ENCODE results near the gene DOCK8.

DOCK8 gene

DNA sequence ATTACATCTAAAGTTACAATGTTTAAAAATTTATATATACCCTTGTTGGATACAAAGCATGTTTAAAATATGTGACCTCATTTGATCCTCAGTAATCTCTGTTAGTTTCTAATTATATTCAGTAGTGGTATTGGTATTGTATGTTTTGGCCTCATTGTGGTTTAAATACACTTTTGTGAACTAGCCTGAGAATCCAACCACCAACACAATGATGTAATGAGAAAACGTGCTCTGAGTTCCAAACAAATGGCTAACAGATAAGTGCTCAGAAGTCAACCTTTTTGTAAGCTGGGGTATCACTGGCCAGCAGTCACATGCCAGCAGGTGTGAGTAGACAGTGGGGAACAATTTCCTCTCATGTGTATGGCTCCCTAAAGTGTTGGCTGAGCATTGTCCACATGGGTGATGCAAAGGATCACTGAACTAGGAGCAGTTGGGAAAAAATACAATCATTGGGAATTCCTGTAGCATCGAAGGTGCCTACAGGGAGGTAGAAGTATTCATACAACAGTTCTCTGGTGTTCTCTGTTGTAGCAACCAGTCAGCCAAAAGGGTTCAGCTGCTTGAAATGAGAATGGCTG, 56.1 kb downstream of the DOCK8 start:
- DNase-seq: no peak

DNA sequence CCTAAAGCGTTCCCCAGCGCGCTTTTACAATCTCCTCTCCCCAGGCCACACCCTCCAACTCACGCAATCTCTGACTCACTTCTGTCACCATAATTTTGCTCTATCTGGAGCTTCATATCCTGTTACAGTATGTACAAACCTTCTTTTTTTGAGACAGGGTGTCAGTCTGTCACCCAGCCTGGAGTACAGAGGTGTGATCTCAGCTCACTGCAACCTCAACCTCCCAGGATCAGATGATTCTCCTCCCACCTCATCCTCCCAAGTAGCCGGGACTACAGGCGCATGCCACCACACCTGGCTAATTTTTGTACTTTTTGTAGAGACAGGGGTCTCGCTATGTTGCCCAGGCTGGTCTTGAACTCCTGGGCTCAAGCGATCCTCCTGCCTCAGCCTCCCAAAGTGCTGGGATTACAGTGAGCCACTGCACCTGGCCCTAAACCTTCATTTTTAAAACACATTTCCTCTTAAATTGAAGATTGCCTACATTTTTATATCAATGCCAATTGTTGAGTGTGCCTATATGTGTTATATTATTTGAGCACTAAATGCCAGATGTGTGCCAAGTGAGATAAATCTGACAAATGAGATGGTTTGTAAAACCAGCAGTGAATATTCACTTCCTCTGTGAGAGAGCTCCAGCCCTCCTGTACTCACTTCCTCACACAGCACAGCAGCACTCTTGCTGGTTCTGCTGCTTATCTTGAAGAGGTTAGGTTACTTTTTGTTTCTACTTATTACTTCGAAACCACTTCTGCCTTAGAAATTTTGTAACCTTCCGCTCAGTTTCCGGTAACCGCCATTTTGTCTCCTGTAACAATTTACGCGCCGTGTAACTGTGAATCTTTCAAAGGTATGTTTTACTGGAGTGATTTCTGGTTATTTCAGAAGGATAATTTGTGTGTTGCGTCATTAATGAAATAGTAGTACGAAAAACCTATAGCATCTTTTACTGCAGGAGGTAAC, 57.9 kb downstream of the DOCK8 start:
- peak; percentile 18 to 40 (median 30) for DNase-seq

DNA sequence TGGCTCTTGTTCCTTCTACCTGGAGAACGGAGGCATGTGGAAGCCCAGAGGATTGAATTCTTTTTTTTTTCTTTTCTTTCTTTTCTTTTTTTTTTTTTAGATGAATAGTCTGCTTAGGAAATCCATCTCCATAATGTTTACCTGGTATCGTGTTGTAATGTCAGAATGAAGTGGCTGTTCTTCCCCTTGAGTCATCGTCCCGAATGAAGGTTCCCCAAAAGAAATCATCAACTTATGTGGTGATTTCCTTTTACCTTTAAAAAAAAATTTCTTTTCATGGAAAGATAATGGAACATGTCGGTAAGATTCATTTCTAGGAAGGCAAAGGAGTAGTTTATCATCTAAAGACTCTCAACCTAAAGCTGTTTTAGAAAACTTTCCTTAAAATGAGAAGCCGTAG, 59.7 kb downstream of the DOCK8 start:
- no peak for DNase-seq

DNA sequence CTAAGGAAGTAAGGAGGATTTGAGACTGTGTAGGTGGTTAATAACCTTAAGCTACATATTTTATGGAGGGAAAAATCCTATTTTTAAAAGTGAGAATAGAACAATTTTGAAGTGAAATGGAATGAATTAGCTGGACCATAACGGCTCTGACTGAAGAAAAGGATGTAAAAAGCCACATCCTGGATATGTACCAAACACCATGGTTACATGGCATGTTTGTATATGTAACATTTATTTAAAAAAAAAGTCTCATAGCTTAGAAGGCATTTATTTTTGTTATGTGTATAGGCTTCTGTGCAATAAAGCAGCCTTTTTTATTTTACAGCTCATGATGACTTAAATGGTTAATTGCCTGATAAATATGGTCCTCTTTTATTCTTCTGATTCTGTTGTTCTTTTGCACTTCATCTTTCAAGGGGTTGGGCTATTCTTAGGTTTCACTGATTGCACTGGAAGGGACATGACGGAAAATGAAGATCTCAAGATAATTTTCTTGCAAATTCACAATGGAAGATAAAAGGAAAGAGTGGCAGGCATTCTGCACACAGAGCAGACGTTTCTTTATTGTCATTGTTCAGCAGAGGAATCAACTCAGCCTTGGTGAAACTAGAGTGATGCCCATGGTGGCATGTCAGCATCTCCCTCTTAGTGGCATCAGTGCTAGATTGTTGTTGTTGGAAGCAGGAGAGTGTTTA, 63.1 kb downstream of the DOCK8 start:
- DNase-seq: no peak

DNA sequence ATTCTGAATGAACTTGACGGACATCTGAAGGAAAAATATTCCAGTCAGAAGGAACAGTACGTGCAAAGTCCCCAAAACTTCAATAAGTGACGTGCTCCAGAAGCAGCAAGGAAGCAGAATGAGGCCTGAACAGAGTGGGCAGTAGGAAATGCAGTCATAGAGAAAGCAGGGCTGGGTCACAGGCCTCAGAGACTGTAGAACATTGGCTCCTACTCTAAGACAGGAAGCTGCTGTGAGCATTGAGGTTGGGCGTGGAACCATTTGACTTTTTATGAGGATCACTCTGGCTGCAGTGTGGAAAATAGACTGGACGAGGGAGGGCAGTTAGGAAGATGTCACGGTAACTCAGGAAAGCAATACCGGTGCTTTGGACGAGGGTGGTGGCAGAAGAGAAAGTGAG, 64.0 kb downstream of the DOCK8 start:
- DNase-seq: no peak

DNA sequence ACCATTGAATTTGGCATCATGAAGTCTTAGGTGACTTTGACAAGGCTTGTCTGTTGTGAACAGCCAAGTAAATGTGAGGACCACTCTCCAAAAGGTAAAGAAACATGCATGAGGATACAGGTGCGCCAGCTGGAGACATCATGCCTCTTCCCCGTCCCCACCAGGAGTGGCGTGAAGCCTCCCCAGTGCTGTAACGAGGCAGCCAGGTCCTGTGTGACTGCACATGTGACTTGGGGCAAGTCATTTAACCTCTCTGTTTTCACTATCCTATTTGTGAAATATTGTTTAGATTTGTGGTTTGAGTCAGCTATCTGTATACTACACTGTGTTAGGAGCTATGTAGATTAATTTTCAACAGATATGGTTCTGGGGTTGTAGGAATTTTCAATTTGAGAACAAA, 65.0 kb downstream of the DOCK8 start:
- DNase-seq: no peak

DNA sequence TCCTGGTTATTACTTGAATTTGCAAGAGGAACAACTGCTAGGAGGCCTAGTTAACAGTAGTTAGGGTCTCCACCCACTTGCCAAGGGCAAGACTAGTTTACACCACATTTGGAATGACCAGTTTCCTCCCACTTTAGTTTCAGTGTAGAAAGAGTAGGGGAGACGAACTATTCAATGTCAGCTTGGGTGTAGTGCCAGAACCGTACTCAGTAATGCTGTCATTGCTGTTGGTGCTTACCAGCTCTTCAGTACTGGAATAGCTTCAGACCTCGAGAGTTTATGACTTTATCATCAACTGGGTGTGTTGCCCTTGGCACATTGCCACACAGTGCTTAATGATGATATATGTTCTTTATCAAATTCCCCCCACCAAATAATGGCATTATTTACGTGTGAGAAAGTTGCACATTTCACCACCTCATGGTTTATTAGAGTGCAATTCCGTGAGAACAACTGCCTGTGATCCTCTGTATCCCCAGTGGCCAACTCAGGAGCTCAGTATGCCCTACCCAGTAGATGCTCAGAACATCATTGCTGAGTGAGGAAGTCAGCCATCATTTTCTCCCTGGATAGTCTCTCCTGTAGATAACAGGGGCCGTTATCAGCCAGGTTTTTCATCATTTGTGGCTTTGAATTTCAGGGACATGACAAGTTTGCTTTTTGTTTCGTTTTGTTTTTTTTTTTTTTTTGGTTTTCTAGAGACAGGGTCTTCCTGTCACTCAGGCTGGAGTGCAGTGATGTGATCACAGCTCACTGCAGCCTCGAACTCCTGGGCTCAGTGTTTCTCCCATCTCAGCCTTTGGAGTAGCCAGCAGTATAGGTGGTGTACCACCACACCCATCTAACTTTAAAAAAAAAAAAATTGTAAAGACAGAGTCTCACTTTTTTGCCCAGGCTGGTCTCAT, 67.3 kb downstream of the DOCK8 start:
- DNase-seq: no peak

DNA sequence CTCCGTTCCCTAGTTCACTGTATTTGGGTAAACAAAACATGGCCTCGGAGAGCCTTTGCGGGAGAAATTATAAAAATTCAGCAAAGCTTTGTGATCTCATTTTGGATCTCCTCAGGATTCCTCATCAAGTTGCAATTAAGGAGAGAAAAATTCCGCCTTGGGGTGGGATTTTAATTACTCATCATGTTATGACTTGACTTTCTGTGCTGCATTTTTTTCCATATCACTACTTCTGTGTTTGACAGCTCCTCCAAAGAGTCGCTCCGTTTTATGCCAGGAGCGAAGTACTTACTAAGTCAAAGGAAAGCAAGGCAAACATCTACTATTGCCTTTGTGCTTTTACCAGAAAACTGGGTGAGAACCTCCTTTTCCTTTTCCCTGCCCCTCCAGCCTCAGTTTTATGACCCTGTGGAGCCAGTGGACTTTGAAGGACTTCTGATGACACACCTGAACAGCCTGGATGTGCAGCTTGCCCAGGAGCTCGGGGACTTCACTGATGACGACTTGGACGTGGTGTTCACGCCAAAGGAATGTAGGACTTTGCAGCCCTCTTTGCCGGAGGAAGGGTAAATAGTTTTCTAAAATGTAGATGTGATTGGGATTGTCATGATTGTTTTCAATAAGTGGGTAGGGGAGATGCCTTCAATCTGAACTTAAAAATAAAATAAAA, 71.5 kb downstream of the DOCK8 start:
- DNase-seq: no peak

DNA sequence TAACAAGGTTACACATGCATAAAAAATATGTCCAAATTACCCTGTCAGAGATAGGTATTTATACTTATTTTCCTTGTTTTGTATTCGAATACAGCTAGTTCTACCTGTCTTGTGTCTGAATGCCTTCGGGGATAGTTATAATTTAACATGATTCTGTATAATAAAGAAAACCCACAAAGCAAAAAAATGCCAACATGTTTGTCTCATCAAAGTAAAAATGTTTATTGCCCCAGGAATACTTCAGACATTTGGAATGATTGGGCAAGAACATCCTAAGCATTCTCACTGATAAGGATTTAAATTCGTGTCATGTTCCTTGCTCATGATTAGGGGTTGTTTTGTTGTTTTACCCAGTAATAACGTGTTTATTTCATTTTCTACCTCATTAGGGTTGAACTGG, 74.5 kb downstream of the DOCK8 start:
- DNase-seq: no peak

DNA sequence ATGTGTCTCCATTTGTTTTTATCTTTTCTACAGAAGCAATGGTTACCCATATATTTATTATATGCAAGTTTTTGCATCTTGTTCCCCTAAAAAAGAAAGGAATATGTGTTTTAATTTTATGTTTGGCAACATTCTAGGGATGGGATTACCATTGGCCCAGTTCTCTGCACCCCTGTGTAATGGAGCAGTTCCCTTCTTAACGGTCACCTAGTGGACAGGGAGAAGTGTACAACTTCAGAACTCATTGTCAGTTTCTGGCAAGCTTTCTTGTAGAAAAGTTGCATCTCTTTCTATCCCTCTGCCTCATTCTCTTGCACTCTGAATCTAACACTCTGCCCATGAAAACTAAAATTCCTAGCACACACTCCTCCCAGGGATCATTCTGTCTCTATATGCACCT, 78.2 kb downstream of the DOCK8 start:
- DNase-seq: no peak

DNA sequence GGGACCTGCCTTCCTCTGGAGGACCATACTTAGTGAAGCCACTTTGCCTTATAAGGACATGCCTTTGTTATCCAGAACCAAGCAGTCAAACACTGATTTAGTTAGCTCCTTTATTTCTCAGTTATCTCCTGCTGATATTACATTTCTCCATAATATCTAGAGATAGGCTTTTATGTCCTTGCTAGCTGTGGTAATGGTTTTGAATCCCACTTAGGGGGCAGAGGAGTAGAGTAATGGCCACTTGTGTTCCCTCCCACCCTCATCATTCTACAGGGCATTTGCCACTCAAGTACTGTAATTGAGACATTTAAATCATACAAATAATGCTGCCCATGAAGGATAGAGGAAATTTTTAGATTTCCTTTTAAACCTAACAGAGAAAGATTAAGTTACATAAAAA, 80.9 kb downstream of the DOCK8 start:
- DNase-seq: no peak

DNA sequence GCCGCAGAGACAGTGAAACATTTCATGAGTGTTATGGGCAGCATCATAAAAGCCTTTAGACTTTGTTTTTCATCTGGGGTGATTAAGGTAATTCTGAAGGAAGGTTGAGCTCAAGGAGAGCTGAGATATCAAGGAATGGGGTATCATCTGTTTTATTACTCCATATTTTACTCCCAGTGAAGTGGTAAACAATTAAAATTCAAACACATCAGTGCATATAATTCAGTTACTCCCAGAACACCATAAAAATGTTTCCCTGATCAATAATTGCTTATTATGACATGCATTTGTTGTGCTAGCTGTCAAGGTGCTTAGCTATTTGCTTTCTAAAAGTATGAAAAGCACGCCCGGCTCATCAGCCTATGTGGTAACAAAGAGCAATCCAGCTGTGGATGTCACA, 81.7 kb downstream of the DOCK8 start:
- no peak for DNase-seq

DNA sequence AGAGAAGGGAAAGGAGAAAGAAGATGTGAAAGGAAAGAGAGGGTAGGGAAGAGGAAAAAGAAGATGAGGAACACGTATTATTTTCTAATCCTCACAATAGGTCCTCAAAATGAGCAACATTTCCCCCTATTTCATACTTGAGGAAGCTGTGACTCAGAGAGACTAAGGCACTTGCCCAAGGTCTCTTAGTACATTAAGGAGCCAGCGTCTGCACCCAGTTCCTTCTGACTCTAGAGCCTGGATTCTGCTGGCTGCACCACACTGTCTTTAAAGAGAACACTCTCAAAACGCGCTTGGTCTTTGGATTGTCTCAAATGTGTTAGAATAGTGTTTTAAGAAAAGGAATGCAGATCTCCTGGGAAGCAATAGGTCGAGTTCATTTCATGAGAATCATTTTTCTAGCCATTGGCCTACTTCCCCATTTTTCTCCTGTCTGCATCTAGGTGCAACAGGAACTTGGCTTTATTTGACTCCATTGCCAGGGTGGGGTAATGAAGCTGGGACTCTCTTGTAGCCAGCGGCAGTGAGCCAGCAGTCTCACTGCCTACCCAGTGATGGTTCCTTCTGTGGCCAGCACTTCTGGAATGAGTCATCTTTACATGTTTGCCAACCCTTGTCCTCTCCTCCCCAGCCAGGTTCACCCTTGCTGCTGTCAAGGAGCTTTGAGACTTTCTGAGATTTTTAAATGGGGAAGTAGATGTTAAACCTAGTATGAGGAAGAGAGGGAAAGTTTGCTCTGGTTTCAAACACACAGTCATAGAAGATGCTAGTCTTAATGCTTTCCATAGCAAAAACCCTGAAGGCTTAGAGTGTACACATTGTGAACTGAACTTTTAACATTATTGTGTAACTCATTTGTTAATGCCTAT, 82.7 kb downstream of the DOCK8 start:
- DNase-seq: no peak

DNA sequence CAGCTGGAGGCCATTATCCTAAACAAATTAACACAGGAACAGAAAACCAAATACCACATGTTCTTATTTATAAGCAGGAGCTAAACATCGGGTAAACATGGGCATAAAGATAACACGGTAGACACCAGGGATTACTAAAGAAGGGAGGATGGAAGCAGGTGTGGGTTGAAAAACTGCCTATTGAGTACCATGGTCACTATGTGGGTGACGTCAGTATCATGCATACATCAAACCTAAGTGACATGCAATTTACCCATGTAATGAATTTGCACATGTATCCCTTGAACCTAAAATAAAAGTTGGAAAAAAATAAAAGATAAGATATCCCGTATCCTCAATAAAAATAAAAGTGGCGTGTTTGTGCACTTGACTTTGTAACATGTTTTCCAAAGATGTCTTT, 88.8 kb downstream of the DOCK8 start:
- DNase-seq: no peak

DNA sequence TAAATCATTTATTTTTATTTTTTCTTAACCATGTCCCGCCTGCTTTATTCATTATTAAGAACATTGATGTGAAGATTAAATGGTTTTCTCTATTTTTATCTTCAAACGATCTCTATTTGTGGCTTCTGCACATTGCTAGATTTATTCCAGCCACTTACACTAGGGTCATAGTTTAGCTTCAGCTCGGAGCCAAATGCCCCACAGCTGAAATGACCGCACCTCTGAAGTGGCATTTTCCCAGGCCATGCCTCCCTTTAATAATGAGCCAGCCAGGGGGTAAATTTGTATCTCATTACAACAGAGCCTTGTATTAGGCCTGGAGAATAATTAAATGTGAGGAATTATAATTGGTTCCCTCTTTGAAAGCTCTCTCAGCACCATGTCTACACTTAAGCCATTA, 89.4 kb downstream of the DOCK8 start:
- no peak for DNase-seq

DNA sequence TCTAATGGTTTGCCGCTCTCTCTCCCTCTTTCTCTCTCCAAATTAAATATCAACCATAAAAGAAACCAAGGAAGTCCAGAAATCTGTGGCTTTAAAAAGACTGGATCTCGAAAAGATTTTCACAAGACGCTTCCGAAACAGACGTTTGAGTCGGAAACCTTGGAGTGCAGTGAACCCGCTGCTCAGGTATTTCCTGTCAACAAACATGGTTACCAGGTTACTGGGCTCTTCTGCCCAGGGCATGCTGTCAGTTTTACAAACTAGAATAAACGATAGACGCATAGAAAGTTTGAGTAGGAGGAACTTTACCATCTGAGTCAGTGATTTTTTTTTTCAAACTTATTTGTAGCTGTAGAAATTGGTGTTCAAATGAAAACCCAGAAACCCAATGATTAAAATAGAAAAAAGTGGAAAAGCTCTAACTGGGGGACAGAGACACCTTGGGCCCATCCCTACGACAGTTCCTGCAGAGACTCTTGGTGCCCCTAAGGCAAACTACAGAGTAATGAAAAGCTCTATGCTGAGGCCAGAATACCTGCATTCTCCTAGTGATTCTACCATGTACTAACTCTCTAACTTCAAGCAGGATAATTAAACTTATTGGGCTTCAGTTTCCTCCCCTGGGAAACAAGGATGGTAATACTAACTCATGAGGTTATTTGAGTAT, 90.0 kb downstream of the DOCK8 start:
- no peak for DNase-seq

DNA sequence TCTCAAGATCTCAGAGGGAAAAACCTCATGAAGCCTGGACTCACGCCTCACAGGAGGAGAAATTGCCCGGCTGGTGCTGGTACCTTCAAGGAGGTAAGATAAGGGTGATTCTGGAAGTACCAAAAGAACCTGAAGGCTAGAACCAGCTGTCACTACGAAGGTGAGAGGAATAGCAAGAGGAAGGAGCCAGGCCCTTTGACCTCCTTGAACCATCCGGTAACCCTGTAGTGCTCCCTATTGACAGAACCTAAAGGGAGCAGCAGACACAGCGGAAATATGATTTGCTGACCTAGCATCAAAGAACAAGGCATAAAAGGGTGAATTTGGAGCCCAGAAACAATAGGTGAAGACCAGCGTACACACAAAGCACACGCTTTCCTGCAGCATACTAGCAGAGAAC, 92.2 kb downstream of the DOCK8 start:
- peak in 1 of 4 experiments; percentile 19 for DNase-seq

DNA sequence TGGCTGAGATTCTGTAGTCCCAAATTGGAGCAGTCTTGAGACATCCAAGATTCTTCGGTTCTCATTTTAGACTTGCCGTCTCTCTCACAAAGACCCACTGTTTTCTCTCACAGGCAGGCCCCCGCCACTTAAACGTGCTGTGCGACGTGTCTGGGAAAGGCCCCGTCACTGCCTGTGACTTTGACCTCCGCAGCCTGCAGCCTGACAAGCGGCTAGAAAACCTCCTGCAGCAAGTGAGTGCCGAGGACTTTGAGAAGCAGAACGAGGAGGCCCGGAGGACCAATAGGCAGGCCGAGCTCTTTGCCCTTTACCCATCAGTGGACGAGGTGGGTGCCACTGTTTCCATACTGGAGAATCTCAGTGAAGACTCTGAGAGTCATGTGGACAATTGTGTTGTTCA, 97.2 kb downstream of the DOCK8 start:
- DNase-seq: no peak

DNA sequence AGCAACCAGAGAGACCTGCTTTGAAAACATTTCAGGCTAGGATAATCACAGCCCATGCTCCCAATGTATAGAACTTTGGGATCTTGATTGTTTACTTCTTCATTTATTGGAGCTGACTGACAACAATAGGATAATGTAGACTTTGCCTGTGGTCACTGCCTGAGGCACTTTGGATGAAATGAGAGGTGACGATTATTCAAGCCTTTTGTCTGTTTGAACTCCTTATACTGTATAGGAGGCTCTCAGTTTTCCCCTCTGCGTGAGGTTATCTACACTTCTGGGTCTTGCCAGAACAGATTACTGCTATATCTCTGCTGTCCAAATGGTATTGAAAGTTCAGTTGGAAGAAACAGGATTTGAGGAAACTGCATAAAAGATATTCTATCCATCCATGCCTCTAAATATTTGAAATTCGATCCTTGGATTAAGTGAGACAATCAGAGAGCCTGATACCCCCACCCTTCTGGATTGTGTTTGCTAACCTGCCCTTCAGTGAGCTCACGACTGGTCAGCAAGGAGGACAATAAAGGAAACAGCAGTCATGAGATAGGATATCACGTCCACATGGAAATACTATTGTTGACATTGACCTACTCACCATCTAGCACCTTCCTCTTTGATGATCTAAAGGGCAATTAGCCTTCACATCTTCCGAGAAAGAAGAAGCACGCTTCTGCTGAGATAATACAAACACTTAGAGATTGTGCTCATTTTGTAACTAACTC, 98.1 kb downstream of the DOCK8 start:
- DNase-seq: no peak

DNA sequence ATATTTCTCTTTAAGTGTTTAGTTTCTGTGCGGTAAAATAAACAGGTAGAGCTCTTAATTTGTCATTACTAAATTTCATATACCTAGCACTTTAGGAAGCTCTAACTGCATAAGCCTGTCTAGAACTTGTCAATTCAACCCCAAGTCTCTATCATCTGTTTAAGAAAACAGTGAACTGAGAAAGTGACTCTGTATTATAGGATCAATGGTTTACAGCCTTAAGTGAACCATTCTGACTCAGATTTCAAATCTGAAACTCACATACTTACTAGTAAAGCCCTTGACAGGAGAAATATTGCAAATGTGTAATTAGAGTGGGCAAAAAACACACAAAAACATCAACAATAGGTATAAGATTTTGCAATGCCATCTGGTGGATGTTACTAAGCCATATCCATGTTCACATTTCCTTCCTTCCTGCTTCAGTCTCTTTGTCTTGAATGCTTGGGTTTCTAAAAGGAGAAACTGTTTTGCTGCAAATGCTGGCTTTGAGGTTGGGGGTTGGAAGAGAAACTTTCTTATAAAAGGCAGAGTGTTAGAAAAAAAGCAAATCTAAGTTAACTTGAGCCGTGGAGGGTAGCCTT, 101.8 kb downstream of the DOCK8 start:
- DNase-seq: no peak

All from activated CD4-positive, CD25-positive, alpha-beta regulatory T cell (primary cell).